ENCODE data around the gene PLEKHA1. TPM values are rescaled to one million over a fixed set of nuclear protein-coding genes. Genes with fewer than 3 reads are reported as not detected.
A peak's percentile ranks its signal among the peaks of the same experiment; 100 is the strongest.

PLEKHA1 gene
- polyA plus RNA-seq, 3 donors = 5.5 to 14.9 (median 12.3) TPM

- no peak overlapping the region for H3K4me3 ChIP-seq (replicated peaks in 1 of 3; ENCODE audit: low read depth in 2 of 3, low read length in 3 of 3)
- peaks cover 6% of the 10 kb centered on the region for H3K4me1 Mint-ChIP-seq
- no peak for TF ChIP-seq CTCF (IDR thresholded peaks at IDR 0.05)
- no peaks in the 10 kb centered on the region for H4K20me1 ChIP-seq (ENCODE audit: insufficient read depth, low read length)
- no peaks in the 10 kb centered on the region for H3K36me3 Mint-ChIP-seq
- H3K36me3 ChIP-seq (replicated peaks in 1 of 2; ENCODE audit: control insufficient read depth in 1 of 2, insufficient read depth in 2 of 2, low read length in 2 of 2) = no peaks in the 10 kb centered on the region
- no peak overlapping the region for H2AFZ ChIP-seq (ENCODE audit: insufficient read depth, low read depth, low read length, poor library complexity, severe bottlenecking)
- peaks cover 0 to 3% of the 10 kb centered on the region in 2 donors for H3K4me1 ChIP-seq (ENCODE audit: control insufficient read depth in 1 of 2, insufficient read depth in 2 of 2, low read length in 2 of 2)
- no peaks in the 10 kb centered on the region for H3K9me3 Mint-ChIP-seq
- H3K79me2 ChIP-seq (ENCODE audit: insufficient read depth, low read length) = no peaks in the 10 kb centered on the region
- peaks cover 3 to 6% (median 5%) of the 10 kb centered on the region in 3 donors for H3K27me3 Mint-ChIP-seq (ENCODE audit: low read depth in 3 of 3)
- no peak for DNase-seq
- H3K27me3 ChIP-seq (ENCODE audit: control insufficient read depth in 2 of 2, insufficient read depth in 2 of 2, low read length in 2 of 2) = no peaks in the 10 kb centered on the region
- H3K27ac Mint-ChIP-seq = no peak overlapping the region
- H3K27ac ChIP-seq (ENCODE audit: low read depth in 1 of 2, low read length in 2 of 2) = no peak overlapping the region
- intact Hi-C loops (cut with micrococcal nuclease) = loop anchor here in 1 of 2 donors (10.0 kb wide), 1 partner anchor 96 kb away; no protein-coding TSS in a partner anchor
- no peaks in the 10 kb centered on the region for H3K9me3 ChIP-seq (replicated peaks in 1 of 2; ENCODE audit: control insufficient read depth in 1 of 2, insufficient read depth in 1 of 2, low read length in 2 of 2)
- no peak overlapping the region for H3K4me2 ChIP-seq (replicated peaks; ENCODE audit: extremely low read depth, low read length, poor library complexity, severe bottlenecking)
- no peak overlapping the region for H3K4me3 Mint-ChIP-seq
- H3K9ac ChIP-seq (ENCODE audit: insufficient read depth, low read length, poor library complexity, severe bottlenecking) = no peak overlapping the region
- WGBS (ENCODE audit: insufficient coverage) = 90% methylated on average over 5 of the region's 15 CpGs
These were observed 35.7 kb upstream of the PLEKHA1 start for GRCh38 chr10:122338609-122339441.

- no peaks in the 10 kb centered on the region for H3K36me3 Mint-ChIP-seq
- Histone ChIP-seq H3K4me1 (ENCODE audit: control insufficient read depth in 1 of 2, insufficient read depth in 2 of 2, low read length in 2 of 2) (peaks cover 0 to 3% of the 10 kb centered on the region in 2 donors), H3K27me3 (ENCODE audit: control insufficient read depth in 2 of 2, insufficient read depth in 2 of 2, low read length in 2 of 2) (no peaks in the 10 kb centered on the region), H3K9me3 (replicated peaks in 1 of 2; ENCODE audit: control insufficient read depth in 1 of 2, insufficient read depth in 1 of 2, low read length in 2 of 2) (no peaks in the 10 kb centered on the region), H4K20me1 (ENCODE audit: insufficient read depth, low read length) (no peaks in the 10 kb centered on the region), H3K36me3 (replicated peaks in 1 of 2; ENCODE audit: control insufficient read depth in 1 of 2, insufficient read depth in 2 of 2, low read length in 2 of 2) (no peaks in the 10 kb centered on the region), H3K9ac (ENCODE audit: insufficient read depth, low read length, poor library complexity, severe bottlenecking) (no peak overlapping the region), H3K27ac (ENCODE audit: low read depth in 1 of 2, low read length in 2 of 2) (no peak overlapping the region), H3K4me2 (replicated peaks; ENCODE audit: extremely low read depth, low read length, poor library complexity, severe bottlenecking) (no peak overlapping the region), H3K4me3 (replicated peaks in 1 of 3; ENCODE audit: low read depth in 2 of 3, low read length in 3 of 3) (no peak overlapping the region), H3K79me2 (ENCODE audit: insufficient read depth, low read length) (no peaks in the 10 kb centered on the region), H2AFZ (ENCODE audit: insufficient read depth, low read depth, low read length, poor library complexity, severe bottlenecking) (no peak overlapping the region)
- intact Hi-C loops (cut with micrococcal nuclease) = loop anchor here in 1 of 2 donors (5.0 kb wide), 1 partner anchor 91 kb away; no protein-coding TSS in a partner anchor
- H3K4me1 Mint-ChIP-seq = peaks cover 6% of the 10 kb centered on the region
- peaks cover 3 to 6% (median 4%) of the 10 kb centered on the region in 3 donors for H3K27me3 Mint-ChIP-seq (ENCODE audit: low read depth in 3 of 3)
- H3K27ac Mint-ChIP-seq = no peak overlapping the region
- WGBS (ENCODE audit: insufficient coverage) = 74% methylated on average over 8 of the region's 11 CpGs
- no peak for TF ChIP-seq CTCF (IDR thresholded peaks at IDR 0.05)
- peaks cover 0 to 1% (median 0%) of the 10 kb centered on the region in 7 donors for H3K9me3 Mint-ChIP-seq
- DNase-seq = peak in 1 of 3 donors; percentile 8
- H3K4me3 Mint-ChIP-seq = no peak overlapping the region
These were observed 33.2 kb upstream of the PLEKHA1 start for GRCh38 chr10:122341141-122341810.
